Suppressor macrophage treated with lipopolysaccharide for 4 hours (primary cell): ENCODE results near the gene C1RL.
"Not testable (repeated sequence)": the region's sequence is repeated elsewhere in the genome, so short reads cannot be mapped to it uniquely, and the experiment has no call there.

Experiments used
- DNase-seq: peaks from one replicate; pipeline ENCODE4 v3.0.0-alpha.2; 2020

Gene C1RL

DNA sequence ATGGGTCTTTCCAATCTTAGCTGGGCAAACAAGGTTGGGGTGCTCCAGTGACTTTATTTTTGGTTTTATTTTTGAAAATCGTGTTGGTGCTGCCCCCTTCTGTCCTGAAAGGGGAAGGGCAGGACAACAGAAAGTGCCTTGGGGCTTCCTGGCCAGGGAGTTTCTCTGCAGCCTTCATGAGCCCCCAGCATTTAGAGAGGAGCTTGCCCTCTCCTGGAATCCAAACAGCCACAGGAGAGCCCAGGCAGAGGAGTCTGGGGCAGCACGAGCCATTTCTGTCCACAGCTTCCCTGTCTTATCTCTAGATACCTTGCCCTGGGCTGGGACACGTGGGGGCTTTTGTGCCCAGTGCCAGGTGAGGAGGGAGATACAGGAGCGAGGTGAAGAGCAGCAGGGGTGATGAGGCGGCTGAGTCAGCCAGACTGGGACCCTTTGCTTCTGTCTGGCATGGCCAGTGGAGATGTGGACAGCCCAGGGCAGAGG, 4.4 kb upstream of the C1RL start:
- peak; percentile 61 for DNase-seq

DNA sequence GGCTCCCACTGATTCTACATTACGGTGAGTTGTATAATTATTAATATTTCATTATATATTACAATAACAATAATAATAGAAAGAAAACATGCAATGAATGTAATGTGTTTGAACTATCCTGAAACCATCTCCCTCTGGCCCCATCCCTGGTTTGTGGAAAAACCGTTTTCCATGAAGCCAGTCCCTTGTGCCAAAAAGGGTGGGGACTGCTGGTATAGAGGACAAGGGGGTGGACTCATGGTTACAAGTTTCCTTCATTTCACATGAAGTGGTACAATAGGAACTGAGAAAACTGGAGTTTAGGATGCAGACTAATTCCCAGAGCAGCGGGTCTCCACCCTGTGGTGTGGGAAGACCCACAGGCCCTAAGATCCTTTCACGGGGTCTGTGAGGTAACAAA, 3.0 kb upstream of the C1RL start:
- no peak for DNase-seq

DNA sequence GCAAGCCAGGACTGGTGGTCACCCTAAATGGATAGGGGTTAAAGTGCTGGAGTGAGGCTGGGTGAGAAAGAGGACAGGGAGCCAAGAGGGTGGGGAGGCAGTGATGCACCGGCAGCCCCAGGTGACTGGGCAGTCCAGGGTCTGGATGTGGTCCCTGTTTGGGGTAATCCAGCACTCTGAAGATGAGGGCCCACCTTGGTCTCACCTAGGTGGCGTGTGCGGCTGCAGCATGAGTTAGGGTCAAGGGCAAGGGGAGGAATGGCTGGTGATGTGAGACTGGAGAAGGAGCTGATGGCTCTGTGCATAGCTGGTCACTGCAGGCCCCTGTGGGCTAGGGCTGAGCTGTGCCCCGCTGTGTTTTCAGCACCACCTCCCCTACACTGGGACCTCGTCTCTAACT, 1.6 kb upstream of the C1RL start:
- DNase-seq, result no peak

DNA sequence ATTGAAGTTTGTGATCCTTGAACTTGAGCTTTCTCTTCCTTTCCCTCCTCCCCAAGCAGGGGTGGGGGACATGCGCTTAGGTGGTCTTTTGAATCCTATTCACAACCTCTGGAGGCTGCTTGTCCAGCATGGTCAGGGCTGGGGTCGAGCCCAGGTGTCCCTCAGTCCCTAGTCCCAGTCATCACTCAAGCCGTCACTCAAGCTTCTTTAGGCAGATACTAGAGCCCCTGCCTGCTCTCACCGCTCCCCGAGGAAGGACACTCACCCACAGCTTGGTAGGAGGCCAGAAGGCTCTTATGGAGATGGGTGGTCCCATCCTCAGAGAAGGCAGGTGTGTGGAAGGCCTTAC, 532 bp upstream of the C1RL start:
- DNase-seq, result no peak

DNA sequence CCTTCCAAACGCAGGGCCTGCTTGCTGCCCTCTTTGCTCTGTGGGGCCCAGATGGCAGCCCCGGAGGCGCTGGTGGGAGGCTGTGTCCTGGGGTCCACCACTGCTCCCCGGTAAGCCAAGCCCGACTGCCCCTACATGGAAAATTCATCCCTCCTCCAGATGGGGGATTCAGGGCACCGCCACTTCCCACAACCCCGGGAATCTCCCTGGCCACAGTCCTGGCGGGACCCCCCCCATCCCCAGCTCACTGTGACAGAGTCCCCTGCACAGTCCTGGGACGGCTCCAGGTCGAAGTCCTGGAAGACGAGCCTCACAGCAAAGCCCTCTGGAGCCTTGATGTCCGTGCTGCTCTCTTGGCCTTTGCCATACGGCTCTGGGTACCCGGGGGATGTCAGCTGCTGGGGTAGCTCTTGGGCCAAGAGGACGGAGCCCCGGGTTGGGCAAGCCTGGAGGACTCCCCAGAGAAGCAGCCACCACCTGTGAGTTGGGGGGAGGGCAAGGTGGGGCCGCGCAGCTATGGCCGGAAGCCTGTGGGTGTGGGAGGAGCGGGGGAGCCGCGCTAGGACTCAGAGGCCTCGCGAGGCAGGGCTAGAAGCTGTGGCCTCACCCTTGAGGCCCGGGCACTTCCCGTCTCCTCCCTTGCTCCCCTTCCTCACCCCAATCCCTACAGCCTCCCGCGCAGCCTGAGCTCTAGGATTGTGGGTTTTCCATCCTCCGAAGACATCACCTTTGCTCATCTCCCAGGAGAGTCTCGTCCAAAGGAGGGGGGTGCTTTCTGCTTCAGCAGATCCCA, 815 bp downstream of the C1RL start:
- DNase-seq, result peak; percentile 25

DNA sequence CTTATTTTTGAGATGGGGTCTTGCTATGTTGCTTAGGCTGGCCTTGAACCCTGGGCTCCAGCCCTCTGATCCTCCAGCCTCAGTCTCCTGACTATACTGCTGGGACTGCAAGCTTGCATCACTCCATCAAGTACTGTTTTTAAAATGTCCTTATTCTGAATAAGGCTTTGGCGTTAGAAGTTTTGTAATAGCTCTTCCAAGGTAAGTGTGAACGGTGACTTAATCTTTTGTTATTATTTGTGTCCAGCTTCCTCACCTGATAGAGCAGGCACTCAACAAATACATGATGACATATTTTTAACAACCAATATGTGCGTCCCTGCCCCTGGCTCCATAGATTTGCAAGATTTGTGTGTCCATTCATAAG, 1.4 kb downstream of the C1RL start:
- DNase-seq, result no peak

DNA sequence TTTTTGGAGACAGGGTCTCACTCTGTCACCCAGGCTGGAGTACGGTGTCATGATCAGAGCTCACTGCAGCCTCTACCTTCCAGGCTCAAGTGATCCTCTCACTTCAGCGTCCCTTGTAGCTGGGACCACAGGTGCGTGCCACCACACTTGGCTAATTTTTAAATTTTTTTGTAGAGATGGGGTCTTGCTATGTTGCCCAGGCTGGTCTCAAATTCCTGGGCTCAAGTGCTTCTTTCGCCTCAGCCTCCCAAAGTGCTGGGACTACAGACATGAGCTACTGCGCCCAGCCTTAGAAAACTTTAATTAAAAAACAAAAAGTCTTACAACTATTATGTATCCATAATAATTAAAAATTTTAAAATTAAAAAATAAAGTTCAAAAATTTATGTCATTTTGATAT, 1.8 kb downstream of the C1RL start:
- not testable (repeated sequence) for DNase-seq

DNA sequence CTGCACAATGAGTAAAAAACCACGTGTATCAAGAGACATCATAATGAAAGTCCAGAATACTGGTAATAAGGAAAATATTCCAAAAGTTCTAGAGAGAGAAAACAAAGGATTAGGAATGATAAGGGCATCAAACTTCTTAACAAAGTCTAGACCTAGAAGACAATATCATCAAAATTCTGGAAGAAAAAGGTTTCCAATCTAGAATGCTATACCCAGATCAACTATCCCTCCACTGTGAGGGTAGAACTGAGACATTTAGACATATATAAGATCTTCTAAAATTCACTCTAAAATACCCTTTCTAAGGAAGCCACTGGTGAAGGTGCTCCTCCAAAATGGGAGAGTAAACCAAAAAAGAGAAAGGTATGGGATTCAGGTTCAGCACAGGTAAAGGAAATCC, 2.9 kb downstream of the C1RL start:
- no peak for DNase-seq

DNA sequence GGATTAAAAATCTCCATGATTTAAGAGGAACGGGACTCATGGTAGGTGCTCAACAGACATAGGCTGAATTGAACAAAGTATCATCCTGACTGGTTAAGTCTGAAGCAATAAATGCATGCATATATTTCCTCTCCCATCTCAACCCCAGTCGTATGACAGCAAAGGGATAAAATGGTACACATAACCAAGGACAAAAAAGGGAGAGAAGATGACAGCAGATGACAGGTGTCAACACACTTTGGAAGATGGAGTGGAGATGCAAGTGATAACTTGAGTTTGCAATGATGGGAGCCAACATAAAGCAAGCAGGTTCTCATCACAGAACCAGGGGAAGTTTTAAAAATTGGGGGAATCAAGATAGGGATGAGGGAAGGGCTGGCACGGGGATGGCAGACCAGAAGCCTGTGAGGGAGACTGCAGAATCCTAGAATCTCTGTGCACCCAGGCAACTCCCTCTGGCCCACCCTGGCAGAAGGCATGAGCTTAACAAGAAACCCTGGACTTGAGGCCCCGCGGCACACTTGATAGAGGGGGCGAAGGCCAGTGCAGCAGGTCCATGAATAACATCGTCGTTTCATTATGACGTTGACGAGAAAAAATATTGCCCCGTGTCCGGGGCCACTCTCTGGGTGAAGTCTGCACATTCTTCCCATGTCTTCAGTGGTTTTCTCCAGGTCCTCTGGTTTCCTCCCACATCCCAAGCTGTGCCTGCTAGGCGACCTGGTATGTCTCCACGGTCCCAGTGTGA, 5.0 kb downstream of the C1RL start:
- no peak for DNase-seq

DNA sequence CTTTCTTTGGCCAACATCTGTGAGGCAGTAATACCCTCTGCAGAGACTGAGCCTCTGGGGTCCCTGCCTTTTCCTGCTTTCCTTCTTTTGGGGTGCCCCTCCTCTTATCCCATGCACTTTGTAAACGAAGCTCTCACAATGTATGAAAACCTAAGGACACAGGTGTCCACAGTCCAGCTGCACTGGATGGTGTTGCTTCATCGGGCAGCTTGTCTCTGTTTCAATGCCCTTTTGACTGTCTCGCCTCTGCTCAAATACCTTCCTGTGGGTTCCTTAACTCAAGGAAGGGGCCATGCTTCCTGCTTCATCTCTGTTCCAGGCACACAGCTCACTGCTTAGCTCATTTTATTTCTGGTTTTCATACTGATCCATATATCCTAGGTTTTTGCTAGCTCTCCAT, 6.4 kb downstream of the C1RL start:
- DNase-seq, result no peak

DNA sequence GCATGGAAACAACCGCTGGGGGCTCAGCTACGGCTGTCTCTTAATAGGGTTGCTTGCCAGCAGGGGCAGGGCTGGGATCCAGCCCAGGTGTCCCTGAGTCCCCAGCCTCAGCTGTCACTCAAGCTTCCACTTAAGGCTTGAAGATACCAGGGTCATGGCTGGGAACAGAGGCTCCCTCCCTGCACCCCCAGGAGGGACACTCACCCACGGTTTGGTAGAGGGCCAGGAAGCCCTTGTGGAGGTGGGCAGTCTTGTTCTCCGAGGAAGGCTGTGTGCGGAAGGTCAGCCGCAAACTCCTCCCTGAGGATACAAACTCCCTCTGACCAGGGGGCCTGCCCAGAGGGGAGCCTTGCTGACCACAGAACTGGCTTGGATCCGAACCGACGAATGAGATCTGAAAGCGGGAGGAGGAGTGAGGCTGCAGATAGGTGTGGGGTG, 7.3 kb downstream of the C1RL start:
- no peak for DNase-seq

DNA sequence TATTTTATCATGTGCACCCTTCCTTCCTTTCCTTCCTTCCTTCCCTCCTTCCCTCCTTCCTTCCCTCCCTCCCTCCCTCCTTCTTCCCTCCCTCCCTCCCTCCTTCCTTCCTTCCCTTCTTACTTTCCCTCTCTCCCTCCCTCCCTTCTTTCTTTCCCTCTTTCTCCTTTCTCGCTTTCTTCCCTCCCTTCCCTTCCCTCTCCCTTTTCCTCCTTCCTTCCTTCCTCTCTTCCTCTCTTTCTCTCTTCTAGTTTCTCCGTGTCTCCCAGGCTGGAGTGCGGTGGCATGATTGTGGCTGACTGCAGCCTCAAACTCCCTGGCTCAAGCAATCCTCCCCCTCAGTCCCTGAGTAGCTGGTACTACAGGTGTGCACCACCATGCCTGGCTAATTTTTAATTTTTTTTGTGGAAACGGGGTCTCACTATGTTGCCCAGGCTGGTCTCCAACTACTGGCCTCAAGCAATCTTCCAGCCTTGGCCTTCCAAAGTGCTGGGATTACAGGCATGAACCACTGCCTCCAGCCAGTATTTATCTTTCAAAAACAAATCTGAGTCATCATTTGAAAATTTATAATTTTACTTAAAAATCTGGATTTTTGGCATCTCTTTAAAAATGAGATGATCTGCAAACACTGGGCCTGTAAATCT, 7.8 kb downstream of the C1RL start:
- DNase-seq, result no peak

DNA sequence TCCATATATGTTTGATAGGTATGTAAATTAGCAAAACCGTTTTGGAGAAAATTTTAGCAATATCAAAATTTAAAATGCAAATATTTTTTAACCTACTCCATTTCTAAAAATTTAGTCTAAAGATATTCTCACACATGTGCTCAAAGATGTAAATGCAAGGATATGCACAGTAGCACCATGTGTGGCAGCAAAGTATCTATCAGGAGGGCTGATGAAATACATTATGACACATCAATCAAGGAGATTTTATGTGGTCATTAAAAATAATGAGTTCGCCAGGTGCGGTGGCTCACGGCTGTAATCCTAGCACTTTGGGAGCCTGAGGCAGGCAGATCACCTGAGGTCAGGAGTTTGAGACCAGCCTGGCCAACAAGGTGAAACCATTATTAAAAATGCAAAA, 8.8 kb downstream of the C1RL start:
- DNase-seq, result no peak

DNA sequence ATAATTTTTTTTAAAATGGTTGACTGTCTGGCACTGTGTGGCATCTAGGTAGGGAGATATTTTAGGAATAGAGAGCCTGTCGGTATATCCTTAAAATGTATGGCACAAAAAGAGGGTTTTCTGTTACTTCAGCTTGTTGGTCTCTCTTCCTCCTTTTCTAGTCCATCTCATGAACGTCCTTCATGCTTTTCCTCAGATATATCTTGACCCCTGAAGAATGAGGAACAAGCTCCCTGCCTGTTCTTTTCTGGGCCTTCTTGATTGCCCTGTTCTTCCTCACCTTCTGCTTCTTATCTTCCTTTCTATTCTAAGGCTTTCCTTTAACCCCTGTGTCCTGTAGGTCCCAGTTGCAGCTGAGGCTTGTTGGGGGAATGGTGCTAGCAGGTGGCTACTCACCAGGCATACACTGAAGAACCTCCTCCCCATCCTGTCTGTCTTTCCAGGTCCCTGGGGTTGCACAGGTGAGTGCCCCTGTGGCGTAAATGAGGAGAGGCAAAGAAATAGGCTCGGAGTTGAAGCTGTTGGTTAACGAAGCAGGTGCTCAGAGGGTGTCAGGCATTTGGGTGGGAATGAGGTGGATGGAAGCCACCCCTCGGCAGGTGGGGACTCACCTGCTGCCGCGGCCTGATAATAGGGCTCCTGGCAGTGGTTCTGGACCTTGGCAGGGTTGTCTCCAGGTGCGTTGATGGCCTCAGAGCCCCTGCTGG, 9.6 kb downstream of the C1RL start:
- peak; percentile 33 for DNase-seq

DNA sequence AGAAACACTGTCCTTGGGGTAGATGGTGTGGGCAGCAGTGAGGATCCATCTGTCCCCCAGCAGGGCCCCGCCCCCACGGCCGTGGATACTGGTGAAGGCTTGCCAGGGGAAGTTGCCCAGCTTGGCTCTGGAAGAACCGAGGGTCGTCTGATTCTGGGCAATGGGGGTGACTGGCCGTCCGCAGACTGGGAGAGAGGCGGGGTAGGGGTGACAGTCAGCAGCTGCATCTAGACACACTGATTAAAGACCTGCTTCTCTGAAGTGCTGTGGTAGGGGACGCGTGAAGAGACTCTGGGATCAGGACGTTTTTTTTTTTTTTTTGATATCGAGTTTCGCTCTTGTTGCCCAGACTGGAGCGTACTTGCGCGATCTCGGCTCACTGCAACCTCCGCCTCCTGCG, 12.0 kb downstream of the C1RL start:
- DNase-seq, result no peak

DNA sequence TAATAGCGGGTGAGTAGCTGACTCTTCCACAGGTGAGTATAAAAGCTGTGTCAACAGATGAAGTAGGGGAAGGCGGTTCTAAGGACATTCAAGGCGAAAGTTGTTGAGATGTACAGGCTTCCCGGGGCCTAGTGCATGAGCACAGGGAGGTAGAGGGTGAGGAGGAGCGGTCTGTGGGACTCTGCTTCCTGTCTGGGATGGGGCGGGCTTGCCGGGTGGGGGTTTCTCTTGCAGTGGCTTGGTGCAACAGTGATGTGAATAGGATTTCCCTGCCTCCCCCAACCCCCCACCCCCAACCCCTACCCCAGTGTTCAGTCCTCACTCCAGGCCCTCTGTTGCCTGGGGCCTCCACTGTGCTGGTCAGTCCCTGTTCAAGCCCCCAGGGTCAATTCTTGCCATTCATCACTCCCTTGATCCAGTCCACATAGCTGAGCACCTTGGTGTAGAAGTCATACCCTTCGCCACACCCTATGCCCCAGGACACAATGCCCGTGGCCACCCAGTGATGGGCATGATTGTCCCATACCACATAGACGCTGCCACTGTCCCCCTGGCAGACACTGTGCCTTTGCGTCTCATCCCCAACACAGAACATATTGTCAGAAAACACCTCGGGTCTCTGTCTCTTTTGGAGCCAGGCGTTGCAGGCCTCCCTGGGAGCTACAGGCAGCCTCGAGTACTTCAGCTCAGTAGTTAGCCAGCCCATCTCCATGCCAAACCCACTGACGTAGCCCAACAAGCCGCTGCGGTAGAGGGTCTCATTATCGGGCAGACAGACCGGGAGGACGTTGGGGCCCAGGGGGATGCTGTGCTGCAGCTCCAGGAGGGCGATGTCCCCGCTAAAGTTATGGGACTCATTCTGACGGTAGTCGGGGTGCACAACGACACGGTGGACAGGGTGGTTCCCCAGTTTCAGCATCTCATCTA, 12.7 kb downstream of the C1RL start:
- DNase-seq, result no peak

DNA sequence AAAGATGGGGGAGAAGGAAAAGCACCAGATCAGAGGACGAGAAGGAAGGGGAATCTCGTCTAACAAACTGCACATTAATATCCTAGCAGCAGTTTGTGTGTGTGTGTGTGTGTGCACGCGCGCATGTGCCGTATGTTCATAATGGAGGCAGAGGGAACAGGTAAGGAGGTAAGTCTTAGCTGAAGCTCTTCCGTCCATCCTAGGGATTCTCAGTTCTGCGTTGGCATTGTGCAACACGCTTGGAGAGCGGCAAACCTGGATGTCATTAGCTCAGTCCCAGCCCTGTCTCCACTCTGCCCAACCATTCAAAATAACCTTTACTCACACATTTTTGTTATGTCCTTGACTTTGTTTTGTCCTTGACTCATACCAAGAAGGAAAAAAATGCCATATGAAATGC, 15.1 kb downstream of the C1RL start:
- no peak for DNase-seq

DNA sequence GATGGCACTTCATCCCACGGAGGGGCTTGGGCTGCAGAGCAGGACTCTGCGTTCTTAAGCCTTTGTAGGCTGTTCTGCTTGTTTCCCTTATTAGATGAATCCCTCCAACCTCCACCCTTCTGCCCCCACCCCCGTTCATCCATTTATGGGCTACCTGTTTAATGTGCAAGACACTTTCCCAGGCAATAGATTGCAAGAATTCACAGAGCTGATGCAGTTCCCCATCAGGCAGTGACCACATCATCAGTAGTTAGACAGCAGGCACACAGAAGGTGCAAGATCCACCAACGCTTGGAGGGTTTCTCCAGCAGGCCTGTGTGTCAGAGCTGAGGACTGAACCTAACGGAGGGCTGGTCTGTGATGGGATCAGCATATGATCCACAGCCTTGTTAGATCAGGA, 15.5 kb downstream of the C1RL start:
- no peak for DNase-seq

DNA sequence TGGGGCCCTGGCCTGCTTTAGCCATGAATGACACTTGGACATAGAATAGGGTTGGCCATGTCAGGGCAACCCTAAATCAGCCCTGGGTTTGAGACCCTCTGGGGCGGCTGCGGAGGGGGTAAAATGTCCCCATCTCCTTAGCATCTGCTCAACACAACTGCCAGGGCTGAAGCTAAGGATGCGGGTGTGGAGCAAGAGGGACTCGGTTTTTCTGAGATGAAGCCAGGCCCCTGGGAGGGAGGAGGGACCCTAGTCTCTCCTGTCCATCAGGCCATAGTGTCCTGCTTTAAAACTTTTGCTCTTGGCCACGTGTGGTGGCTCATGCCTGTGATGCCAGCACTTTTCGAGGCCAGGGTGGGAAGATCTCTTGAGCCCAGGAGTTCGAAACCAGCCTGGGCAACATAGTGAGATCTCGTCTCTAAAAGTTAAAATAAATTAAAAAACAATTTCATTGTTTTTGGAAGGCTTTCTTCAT, 16.0 kb downstream of the C1RL start:
- no peak for DNase-seq

DNA sequence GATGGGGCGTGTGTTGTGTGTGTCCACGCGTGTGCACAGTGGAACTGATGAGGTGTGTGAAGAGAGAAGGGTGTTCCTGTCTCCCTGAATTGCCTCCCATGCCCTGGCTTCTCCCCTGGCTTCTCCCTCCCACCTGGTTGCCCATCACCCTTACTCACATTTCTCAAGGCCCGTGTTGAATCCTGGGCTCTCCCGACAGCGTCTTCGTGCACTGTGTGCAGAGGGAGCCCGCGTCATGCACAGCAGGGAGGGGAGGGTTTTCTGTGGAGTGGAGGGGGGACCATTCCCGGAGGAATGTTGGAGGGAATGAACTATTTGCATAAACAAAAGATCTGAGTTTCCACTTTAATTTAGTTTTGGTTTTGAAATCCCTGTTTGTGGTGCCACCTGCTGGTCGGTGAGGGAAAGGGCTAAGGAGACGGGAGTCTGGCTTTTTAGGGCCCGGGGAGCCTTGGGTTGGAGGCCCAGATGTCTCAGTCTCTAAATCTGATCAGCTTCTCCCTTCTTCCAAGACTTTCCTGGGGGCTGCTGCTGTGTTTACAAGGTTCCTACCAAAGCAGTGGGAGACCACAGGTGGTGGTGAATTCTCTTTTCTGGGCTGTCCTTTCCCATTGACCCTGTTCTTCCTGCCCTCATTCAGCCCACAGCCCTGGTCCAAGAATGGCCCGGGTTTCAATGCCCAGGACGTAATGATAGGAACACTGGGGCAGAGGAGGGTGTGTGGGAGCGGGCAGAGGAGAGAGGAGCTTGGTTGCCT, 16.6 kb downstream of the C1RL start, which contains the start of gene C1R:
Gene C1R (minus strand): TSS at position 217 of the 757 bp plus-strand sequence. CDS start 57 bp downstream, at position 160.
- peak; percentile 76 for DNase-seq

DNA sequence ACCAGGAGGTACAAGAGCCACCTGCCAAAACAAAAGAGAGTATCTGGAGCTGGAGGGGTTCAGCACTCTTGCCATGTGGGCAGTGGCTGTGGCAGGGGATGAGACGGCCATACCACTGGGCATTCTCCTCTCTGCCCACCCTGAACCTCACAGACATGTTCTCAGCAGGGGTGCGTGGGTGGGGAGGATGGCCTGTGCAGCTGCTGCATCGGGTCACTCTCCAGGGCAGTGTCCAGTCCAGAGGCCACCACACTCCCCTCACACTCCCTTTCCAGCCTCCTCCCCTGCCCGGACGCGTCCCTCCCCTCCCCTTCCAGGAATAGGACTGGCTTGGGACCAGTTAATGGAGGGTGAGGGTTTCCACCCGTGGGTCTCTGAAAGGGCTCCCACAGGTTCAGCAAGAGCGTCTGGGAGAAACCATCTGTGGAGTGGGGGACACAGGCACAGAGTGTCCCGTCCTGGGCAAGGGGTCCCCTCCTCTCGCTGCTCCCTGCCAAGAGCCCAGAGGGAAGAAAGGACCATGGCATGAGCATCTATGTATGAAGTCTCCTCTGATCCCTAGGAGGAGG, 17.3 kb downstream of the C1RL start:
- no peak for DNase-seq
